ENCODE measurements around the gene CARS1.

The CARS1 gene

GRCh38 chr11:2995893-2996554 is 61.2 kb downstream of the CARS1 start:
- Mint-ChIP-seq H3K27me3 (no peaks in the 10 kb centered on the region), H3K4me3 (no peak overlapping the region), H3K4me1 (peaks cover 0 to 9% of the 10 kb centered on the region in 2 donors), H3K27ac (no peak overlapping the region), H3K9me3 (no peaks in the 10 kb centered on the region), H3K36me3 (peaks cover 14 to 16% of the 10 kb centered on the region in 2 donors)
- no peak for DNase-seq
- no peak for ATAC-seq (replicated peaks)

GRCh38 chr11:2995031-2995561 is 62.1 kb downstream of the CARS1 start:
- DNase-seq: no peak
- no peak overlapping the region for H3K4me3 Mint-ChIP-seq
- peaks cover 10 to 13% of the 10 kb centered on the region in 2 donors for H3K36me3 Mint-ChIP-seq
- no peaks in the 10 kb centered on the region for H3K9me3 Mint-ChIP-seq
- H3K4me1 Mint-ChIP-seq: peaks cover 4 to 14% of the 10 kb centered on the region in 2 donors
- no peaks in the 10 kb centered on the region for H3K27me3 Mint-ChIP-seq
- ATAC-seq (replicated peaks): no peak
- no peak overlapping the region for H3K27ac Mint-ChIP-seq

- no peak overlapping the region for H3K4me3 Mint-ChIP-seq
- H3K4me1 Mint-ChIP-seq: peaks cover 9 to 21% of the 10 kb centered on the region in 2 donors
- ATAC-seq (replicated peaks) (no peak), DNase-seq (no peak)
- no peaks in the 10 kb centered on the region for H3K27me3 Mint-ChIP-seq
- no peak overlapping the region for H3K27ac Mint-ChIP-seq
- no peaks in the 10 kb centered on the region for H3K9me3 Mint-ChIP-seq
- peaks cover 7 to 9% of the 10 kb centered on the region in 2 donors for H3K36me3 Mint-ChIP-seq
These were observed 62.9 kb downstream of the CARS1 start for GRCh38 chr11:2994336-2994730.

GRCh38 chr11:2992997-2993325 is 64.3 kb downstream of the CARS1 start:
- no peaks in the 10 kb centered on the region for H3K9me3 Mint-ChIP-seq
- no peak for DNase-seq
- peaks cover 11 to 12% of the 10 kb centered on the region in 2 donors for H3K36me3 Mint-ChIP-seq
- ATAC-seq (replicated peaks): peak; percentile 10 to 11
- peak overlapping the region; percentile 93 to 96 for H3K4me3 Mint-ChIP-seq
- peaks cover 17 to 35% of the 10 kb centered on the region in 2 donors for H3K4me1 Mint-ChIP-seq
- no peaks in the 10 kb centered on the region for H3K27me3 Mint-ChIP-seq
- peak overlapping the region; percentile 99 for H3K27ac Mint-ChIP-seq

GRCh38 chr11:2992234-2992996 is 64.8 kb downstream of the CARS1 start, which contains the start of gene NAP1L4:
Gene NAP1L4 (minus strand): TSS chr11:2992329. CDS start chr11:2979220, 13,109 bp downstream.
- Mint-ChIP-seq H3K9me3 (no peaks in the 10 kb centered on the region), H3K4me3 (peak within 1 kb of the TSS; percentile 93 to 98), H3K36me3 (peaks cover 12 to 14% of the 10 kb centered on the region in 2 donors), H3K27ac (peak within 1 kb of the TSS; percentile 99), H3K4me1 (peaks cover 20 to 38% of the 10 kb centered on the region in 2 donors), H3K27me3 (no peaks in the 10 kb centered on the region)
- DNase-seq (peak; percentile 97), ATAC-seq (replicated peaks) (peak; percentile 87 to 89)

GRCh38 chr11:2991452-2992233 is 65.6 kb downstream of the CARS1 start:
- ATAC-seq (replicated peaks) (peak; percentile 59 to 65), DNase-seq (no peak)
- H3K4me3 Mint-ChIP-seq: peak overlapping the region; percentile 93 to 98
- peak overlapping the region; percentile 99 for H3K27ac Mint-ChIP-seq
- H3K4me1 Mint-ChIP-seq: peaks cover 21 to 38% of the 10 kb centered on the region in 2 donors
- peaks cover 12 to 14% of the 10 kb centered on the region in 2 donors for H3K36me3 Mint-ChIP-seq
- H3K9me3 Mint-ChIP-seq: no peaks in the 10 kb centered on the region
- H3K27me3 Mint-ChIP-seq: no peaks in the 10 kb centered on the region

- DNase-seq: peak; percentile 26
- Mint-ChIP-seq H3K4me1 (peaks cover 24 to 38% of the 10 kb centered on the region in 2 donors), H3K9me3 (no peaks in the 10 kb centered on the region), H3K27ac (peak overlapping the region; percentile 98), H3K4me3 (peak overlapping the region; percentile 93 to 98), H3K36me3 (peaks cover 12 to 14% of the 10 kb centered on the region in 2 donors), H3K27me3 (no peaks in the 10 kb centered on the region)
- peak; percentile 17 to 22 for ATAC-seq (replicated peaks)
These were observed 66.4 kb downstream of the CARS1 start for GRCh38 chr11:2990617-2991451.

GRCh38 chr11:2989551-2989950 is 67.7 kb downstream of the CARS1 start:
- peaks cover 25 to 41% of the 10 kb centered on the region in 2 donors for H3K4me1 Mint-ChIP-seq
- ATAC-seq (replicated peaks): no peak

GRCh38 chr11:2989006-2989405 is 68.2 kb downstream of the CARS1 start:
- Mint-ChIP-seq H3K27ac (peak overlapping the region; percentile 37), H3K9me3 (no peaks in the 10 kb centered on the region), H3K36me3 (peaks cover 16 to 19% of the 10 kb centered on the region in 2 donors), H3K27me3 (no peaks in the 10 kb centered on the region), H3K4me3 (peak overlapping the region; percentile 93 to 98), H3K4me1 (peaks cover 27 to 46% of the 10 kb centered on the region in 2 donors)
- ATAC-seq (replicated peaks) (no peak), DNase-seq (no peak)

More at GRCh38 chr11:2989551-2989950, 67.7 kb downstream of the CARS1 start:
- no peaks in the 10 kb centered on the region for H3K9me3 Mint-ChIP-seq
- peaks cover 14 to 16% of the 10 kb centered on the region in 2 donors for H3K36me3 Mint-ChIP-seq
- peak overlapping the region; percentile 37 for H3K27ac Mint-ChIP-seq
- H3K4me3 Mint-ChIP-seq: peak overlapping the region; percentile 93 to 98
- no peak for DNase-seq
- H3K27me3 Mint-ChIP-seq: no peaks in the 10 kb centered on the region

- Mint-ChIP-seq H3K27me3 (no peaks in the 10 kb centered on the region), H3K36me3 (peaks cover 16 to 19% of the 10 kb centered on the region in 2 donors), H3K4me3 (peak overlapping the region; percentile 93 to 98), H3K4me1 (peaks cover 31 to 52% of the 10 kb centered on the region in 2 donors), H3K27ac (peak overlapping the region; percentile 20), H3K9me3 (no peaks in the 10 kb centered on the region)
- no peak for DNase-seq
- ATAC-seq (replicated peaks): no peak
These were observed 69.1 kb downstream of the CARS1 start for GRCh38 chr11:2987881-2988861.

GRCh38 chr11:2983908-2984307 is 73.3 kb downstream of the CARS1 start:
- peaks cover 13 to 17% of the 10 kb centered on the region in 2 donors for H3K36me3 Mint-ChIP-seq

GRCh38 chr11:2982214-2982613 is 75.0 kb downstream of the CARS1 start:
- H3K36me3 Mint-ChIP-seq: peaks cover 19 to 20% of the 10 kb centered on the region in 2 donors
- DNase-seq (no peak), ATAC-seq (replicated peaks) (no peak)
- H3K27ac Mint-ChIP-seq: no peak overlapping the region
- H3K9me3 Mint-ChIP-seq: no peaks in the 10 kb centered on the region
- no peaks in the 10 kb centered on the region for H3K27me3 Mint-ChIP-seq
- H3K4me1 Mint-ChIP-seq: peaks cover 21 to 37% of the 10 kb centered on the region in 2 donors
- no peak overlapping the region for H3K4me3 Mint-ChIP-seq

More at GRCh38 chr11:2983908-2984307, 73.3 kb downstream of the CARS1 start:
- H3K4me1 Mint-ChIP-seq: peaks cover 24 to 44% of the 10 kb centered on the region in 2 donors
- no peaks in the 10 kb centered on the region for H3K9me3 Mint-ChIP-seq
- no peaks in the 10 kb centered on the region for H3K27me3 Mint-ChIP-seq
- ATAC-seq (replicated peaks) (no peak), DNase-seq (no peak)
- no peak overlapping the region for H3K27ac Mint-ChIP-seq
- H3K4me3 Mint-ChIP-seq: no peak overlapping the region
